Activated CD4-positive, CD25-positive, alpha-beta regulatory T cell (primary cell): Measurements from ENCODE around the gene IL1RAPL1.

Experiments used
- DNase-seq, 4 experiments: peaks; one replicate each; lab custom pipeline; 2025; lab: John Stamatoyannopoulos, UW

IL1RAPL1 gene

DNA sequence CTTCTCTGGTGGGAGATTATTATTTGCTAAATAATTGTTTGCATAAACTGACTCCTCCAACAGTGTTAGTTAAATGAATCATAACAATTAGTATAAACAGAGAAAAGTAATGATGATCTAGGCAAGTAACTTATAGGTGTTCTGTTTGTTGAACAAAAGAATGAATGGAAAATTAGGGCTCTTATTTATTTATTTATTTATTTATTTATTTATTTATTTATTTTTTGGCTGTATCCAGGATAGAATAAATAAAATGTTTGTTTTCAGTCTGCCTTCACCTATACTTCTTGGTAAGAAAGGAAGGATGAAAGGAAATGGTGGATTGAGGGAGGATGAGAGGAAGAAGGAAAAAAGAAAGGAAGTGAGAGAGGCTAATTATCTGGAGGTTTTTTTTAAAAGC lies 1066.5 kb downstream of the IL1RAPL1 start:
- DNase-seq: no peak

DNA sequence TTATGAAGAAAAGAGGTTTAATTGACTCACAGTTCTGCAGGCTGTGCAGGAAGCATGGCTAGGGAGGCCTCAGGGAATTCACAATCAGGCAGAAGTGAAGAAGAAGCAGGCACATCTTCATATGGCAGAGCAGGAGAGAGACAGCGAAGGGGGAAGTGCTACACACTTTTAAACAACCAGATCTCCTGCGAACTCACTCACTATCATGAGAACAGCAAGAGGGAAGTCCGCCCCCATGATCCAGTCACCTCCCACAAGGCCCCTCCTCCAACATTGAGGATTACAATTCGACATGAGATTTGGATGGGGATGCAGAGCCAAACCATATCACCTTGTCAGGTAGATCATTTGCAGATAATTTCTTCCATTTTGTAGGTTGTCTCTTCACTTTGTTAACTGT lies 1072.7 kb downstream of the IL1RAPL1 start:
- no peak for DNase-seq

DNA sequence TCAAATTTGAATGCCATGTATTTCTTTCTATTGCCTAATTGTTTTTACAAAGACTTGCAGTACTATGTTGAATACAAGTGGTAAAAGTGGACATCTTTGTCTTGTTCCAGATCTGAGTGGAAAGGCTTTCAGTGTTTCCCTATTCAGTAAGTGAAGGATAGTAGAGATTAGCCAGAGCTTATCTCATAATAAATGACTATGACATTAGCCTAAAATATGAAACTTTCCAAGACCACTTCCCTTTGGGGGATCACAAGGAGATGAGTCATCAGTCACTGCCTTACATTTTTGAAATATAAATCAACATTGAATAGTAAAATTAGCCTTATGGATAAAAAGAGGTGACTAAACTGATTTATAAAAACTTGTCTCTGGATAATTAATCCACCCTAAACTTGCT lies 1074.0 kb downstream of the IL1RAPL1 start:
- no peak for DNase-seq

DNA sequence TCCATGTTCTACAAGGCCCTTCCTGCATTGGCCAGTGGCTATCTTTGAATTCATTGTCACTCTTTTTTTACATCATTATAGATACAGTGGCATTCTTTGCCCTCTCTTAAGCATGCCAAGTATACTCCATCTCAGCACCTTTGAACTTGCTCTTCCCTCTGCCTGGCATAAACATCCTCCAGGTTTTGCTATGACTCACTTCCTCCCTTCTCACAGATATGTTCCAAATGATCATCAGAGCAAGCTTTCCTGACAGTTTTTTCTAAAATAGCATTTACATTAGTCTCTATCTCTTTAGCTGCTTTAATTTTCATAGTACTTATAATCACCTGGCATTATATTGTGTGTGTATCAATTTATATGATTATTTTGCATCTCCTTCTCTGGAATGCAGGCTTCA lies 1074.9 kb downstream of the IL1RAPL1 start:
- no peak for DNase-seq

DNA sequence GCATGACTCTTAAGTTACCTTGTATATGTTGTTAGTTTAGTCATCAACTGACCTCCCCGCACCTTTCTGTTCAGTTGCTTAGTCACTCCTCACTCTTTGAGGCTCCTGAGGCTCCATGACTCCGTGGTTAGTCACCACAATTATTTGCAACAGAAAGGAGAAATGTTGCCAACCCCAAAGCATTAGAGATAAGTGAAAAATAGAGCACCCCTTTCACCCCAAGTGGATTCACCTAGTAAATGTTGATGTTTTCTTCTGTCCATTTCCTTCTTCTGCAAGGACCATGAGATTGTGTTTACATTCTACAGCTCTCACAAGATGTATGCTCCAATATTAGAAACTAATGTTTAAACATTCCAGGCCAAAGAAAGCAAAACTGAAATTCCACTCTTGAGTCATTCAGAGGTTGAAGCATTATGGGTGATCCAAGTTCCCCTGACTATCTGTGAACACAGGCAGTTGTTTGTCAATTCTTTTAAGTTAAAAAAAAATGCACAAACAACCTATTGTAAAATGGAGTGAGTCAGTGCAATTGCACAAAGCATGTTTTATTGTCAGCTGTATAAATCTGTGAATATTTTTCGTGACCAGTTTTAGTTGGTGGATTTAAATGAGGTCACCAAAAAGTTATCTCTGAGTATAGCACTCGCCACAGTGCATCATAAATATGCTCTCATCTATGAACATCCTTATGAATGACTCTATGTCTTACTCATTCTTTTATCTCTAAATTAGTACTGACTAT lies 1075.7 kb downstream of the IL1RAPL1 start:
- no peak for DNase-seq

DNA sequence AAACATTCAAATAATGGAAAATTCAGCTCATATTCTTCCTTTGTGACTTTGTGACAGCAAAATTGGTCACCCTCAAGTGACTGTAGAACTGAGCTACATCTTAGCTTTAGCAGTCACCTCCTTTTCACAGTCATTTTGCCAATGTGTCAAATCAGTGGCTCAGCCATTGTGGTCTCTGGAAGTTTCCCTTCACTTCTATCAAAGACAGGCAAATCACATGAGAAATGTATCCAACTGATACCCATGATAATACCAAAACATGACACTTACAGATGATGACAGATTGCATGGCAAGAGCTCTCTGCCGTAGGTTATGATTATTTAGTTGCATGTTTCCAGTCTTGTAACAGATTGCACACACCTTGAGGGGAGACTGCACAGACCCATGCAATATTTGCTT lies 1078.3 kb downstream of the IL1RAPL1 start:
- DNase-seq: no peak

DNA sequence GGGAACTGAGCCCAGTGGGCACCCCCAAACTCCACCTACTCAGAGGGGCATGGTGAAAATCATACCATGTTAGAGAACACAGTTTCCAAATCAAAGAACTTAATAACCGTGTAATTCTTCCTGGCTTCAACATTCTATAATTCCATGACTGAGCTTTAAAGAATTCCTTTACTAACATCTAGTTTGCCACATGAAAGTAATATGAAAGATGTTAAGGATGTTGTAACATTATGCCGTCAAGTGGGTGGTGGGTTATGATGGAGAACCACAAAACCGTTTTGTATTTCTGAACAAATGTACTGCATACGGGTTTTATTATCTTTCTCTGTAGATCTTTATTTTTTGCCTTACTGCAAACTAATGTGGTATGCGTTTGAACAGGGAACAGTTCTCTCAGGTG lies 1079.1 kb downstream of the IL1RAPL1 start:
- no peak for DNase-seq

DNA sequence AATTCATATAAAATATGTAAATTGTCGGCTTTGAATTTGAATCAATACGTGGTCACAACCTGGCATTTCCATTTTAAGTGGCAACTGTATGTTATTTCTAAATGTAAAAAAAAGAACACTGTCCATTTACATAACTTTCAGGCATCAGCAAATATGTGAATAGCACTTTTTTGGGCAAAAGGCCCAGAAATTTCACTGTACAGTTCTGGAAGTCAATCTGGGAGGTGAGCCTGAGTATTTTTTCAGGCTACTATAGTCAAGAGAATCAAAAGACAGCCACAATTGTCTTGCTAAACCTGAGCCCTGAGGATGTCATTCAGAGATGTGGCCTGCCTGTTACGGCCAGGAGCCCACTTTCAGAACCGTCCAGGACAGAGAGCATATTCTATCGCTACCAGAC lies 1084.2 kb downstream of the IL1RAPL1 start:
- no peak for DNase-seq

DNA sequence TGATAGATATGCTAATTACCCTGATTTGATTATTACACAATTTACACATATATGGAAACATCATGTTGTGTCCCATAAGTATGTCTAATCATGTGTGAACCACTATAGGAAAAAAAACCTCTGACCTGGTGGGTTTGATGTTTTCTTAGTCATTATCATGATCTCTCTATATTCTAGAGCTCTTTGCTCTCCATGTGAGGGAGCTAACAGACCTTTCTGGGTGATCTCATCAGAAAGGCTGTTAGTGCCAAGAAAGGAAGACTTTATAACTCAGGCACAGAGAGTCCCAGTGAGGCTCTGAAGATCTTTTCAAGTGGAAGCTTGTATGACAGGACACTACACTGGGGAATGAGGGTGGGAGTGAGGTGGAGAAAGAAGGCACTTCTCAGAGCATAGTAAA lies 1100.4 kb downstream of the IL1RAPL1 start:
- DNase-seq: no peak

DNA sequence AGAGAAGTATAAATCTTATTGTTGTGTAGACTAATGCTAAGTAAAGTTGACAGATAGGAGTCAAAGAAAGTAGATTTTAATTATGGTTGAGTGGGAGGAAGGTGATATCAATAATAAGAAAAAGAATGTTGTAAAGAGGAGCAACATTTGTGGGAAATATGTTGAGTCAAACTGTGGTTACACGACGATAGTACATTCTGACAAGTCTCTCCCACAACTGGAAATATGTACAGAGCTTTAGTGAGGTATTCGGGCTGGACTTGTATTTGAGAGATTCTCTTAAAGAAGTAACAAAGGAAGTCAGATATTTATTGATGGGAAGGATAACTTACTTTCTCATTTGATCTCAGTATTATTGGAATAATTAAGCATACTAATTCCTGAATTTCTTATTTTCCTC lies 1102.8 kb downstream of the IL1RAPL1 start:
- no peak for DNase-seq

DNA sequence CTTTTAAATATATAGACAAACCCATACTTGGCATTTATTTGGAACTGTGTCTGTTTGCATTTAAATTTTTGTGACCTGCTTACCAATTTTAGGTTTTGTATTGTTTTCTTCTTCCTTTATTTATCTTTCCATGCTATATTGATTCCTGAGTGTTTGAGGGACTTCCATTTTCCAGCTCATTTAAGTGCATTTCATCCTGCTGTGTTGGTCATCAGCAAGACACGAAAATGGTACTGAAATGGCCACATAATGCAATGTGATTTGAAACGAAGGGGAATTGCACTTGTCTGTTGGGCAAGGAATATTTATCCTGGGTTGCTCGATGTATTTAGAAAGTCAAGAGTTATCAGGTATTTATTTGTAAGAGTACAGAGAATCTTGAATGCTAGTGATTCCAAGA lies 1103.8 kb downstream of the IL1RAPL1 start:
- no peak for DNase-seq

DNA sequence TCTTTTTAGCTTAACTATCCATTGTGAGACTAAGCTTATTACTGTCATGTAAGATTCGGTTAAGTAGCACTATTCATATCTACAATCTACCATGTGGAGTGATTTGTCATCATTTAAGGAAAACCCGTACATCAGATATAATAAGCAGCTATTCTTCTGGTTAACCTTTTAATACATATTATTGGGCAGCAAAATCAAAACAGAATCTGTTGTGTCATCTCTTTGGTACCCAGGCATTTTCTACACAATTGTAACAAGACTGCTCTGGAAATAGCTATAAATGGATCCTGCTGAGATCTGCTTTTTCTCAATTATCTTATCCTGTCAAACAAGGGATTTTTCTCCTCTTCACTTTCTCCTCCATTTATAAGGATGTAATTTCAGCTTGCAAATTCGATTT lies 1106.7 kb downstream of the IL1RAPL1 start:
- DNase-seq: no peak

DNA sequence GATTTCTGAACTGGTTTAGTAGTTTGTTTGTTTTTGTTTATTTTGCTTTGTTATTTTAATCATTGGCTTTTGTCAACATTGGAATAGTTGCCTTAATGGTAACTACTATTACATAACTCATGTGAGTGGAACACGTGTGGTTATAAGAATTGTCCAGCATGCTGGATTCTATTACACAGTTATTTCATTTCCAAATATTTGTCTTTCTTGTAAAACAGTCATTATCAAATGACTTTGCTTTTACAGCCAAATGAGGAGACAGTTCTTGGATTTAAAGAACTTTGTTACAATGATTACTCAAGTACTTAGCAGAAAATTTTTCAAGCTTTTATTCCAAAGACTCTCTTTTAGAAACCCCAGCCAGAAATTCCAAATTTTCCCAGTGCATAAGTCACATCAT lies 1112.0 kb downstream of the IL1RAPL1 start:
- no peak for DNase-seq

DNA sequence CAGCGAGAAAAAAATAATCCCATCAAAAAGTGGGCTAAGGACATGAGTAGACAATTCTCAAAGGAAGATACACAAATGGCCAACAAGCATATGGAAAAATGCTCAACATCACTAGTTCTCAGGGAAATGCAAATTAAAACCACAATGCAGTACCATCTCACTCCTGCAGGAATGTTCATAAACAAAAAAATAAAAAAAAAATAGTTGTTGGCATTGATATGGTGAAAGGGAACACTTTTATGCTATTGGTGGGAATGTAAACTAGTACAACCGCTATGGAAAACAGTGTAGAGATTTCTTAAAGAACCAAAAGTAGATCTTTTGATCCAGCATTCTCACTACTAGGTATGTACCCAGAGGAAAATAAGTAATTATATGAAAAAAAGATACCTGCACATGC lies 1119.8 kb downstream of the IL1RAPL1 start:
- no peak for DNase-seq

DNA sequence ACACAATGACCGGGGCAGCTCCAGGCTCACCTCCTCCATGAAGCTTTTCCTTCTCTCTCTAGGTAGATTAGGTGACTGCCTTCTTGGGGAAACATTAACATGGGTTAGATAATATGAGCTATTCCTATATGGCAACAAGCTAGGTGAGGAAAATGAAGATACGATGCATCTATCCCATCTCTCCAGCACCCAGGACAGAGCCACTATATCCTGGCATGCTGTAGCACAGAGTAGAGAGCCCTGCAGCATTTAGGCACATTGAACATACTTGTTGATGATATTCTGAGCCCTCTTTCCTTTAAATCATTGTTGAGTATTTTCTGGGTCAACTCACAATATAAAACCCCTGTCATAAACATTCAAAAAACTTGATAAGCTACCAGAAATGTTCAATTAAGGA lies 1133.9 kb downstream of the IL1RAPL1 start:
- no peak for DNase-seq

DNA sequence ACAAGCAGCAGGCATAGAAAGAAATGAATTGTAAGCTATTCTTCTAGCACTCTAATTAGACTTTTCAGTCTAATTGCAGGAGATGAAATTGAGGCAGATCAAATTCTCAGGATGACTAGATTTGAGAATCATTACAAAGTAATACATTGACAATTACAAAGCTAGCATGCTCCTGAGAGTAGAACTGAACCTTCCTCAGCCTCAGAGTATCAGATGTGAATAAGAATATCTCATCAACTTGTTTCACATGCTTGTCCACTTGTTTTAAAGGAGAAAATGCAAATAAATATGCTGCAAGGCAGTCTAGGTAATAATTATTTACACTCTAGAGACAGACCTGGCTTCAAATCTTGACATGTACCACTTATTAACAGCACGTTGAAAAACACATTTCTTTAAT lies 1137.1 kb downstream of the IL1RAPL1 start:
- no peak for DNase-seq

DNA sequence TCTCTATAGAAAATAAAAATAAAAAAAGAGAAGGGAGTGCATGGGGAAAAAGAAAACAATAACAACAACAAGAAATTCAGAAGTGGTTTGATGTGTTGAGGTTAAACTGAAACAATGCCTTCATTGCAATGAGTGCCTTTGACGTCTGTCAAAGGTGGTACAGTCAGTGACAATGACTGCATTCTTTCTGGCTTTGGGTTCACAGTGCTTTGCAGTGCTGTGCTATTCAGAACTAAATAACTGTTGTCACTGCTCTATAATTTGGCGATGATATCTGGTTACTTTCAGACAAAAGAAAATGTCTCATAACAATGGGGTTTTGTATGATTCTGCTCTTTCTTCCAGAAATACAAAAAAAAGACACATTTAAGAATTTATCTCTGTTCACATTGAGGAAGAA lies 1139.6 kb downstream of the IL1RAPL1 start:
- no peak for DNase-seq

DNA sequence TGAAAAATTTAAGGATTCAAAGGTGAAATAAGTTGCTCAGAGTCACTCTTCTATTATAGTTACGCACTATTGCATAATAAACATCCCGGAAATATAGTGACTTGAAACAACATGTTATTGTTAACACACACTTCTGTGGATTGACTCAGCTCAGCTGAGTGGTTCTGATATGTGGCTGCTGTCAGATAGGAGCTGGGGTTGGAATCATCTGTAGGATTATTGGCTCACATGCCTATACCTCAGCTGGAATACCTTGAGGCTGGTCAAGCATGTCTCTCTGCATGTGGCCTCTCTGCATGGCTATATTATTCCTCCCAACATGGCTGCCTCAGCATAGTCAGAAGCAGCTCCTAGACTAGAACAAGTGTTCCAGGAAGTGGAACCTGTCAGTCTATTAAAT lies 1141.4 kb downstream of the IL1RAPL1 start:
- no peak for DNase-seq

DNA sequence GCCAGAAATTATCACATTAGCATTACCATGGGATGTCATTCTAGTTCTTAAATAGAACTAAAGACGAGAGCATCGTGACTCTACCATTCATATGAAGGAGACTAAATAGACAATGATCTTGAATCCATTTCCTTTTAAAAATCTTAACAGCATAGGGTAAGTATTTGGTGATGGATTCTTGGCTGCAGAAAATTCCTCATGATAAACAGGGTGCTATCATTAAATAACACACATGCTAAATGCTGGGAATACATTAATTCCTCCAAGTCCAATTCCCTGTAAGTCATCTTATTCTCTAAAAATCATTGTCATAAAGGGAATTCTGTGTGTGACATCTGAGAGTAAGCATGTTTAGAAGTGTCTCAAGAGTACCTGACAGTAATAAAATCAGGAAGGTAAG lies 1157.7 kb downstream of the IL1RAPL1 start:
- DNase-seq: no peak

DNA sequence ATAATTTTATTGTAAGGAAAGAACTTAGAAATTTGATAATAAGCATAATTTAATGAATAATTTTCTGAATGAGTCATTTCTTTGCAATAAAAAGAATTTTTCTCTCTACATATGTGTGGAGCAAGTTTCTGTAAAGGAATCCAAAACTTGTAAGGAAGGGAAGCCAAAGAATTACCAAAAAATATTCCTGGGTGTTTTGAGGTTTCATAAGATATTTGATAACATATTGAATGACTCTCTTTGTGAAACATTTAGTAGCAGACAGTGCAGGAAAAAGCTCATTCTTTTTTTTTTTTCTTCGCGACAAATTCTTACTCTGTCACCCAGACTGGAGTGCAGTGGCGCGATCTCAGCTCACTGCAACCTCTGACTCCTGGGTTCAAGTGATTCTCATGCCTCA lies 1159.1 kb downstream of the IL1RAPL1 start:
- DNase-seq: no peak

DNA sequence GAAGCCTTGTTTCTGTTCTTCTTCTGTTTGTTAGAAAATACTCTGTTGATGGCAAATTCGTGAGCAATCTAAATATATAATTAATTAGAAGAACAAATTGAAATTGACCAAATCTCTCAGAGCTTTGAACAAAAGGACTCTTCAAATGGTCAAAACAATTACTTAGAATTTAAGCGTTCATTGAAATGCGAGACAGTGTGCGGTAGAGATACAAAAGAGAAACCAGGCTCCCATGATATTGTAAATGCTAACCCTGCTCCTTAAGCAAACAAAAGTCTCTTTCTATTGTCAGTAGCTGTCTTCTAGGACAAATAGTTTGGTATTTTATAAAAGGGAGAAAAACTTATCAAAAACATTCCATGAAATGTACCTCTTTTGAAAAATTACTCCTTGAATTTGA lies 1174.8 kb downstream of the IL1RAPL1 start:
- DNase-seq: no peak

DNA sequence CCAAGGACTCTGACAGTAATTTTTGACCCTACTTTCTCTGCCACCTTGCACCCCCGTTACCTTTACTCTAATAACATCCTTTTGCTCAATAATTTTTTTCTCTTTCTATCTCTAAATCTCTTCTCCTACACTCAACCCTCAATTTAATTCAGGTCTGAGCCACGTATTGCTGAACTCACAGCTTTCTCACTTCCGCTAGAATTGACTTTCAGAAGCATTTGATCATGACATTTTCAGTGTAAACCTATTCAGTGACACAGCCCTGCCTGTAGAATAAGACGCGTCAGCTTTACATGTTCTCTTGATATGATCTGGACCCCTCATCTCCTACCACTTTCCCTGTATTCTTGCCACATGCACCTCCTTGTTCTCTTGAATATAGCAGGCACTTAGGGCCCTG lies 1188.6 kb downstream of the IL1RAPL1 start:
- DNase-seq: no peak

DNA sequence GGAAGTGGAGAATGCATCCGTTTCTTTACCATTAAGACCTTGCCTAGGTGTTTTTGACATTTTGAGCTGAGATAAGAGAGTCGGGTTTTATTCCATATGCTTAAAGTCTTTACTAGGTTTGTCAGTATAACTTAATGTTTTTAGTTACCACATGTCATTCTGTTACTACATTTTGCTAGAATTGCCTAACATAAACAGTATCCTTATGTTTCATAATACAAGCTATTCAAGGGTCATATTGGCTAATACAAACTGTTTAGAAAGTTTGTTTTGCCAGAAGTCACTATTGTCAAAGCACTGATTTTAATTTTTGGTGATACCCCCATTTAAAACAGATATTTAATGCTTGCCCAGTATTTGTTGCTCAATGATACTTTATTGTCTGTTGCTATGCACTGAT lies 1200.4 kb downstream of the IL1RAPL1 start:
- no peak for DNase-seq

DNA sequence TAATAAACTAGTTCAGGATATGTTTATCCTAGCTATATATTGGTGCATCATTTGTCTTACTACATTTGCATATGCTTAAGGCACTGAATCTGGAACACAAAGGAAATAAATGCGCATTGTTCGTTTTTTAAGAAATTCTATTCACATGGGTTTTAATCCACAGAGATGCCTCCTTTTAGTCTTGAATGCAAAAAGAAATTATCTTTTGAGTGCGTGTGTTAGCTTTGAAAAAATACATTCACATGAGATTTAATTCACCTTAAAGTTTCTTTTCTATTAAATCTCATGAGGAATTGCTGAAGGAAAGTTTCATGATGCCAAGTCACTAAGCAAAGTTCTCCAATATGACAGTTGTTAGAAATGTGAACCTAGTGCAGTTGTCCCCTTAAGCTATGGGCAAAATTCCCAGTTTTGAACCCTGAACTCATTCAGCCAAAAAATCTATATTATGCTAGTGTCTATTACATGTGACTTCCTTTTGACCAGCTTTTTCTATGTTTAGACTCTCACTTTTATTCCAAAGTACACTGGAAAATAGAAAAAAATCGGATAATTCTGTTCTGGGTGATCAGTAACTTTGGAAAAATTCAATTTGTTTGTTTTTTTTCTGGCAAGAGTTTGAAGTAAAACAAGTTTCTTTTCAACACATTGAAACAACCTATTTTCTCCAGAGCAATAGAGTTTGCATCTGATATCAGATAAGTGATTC lies 1201.9 kb downstream of the IL1RAPL1 start:
- no peak for DNase-seq
